PC-9 (cell line): ENCODE results near the gene GSC2.

Experiments
- CTCF ChIP-seq: fragments of 200-600 bp; sonication (generic); conservative IDR thresholded peaks from 2 replicates; pipeline ENCODE4 v1.6.1; 2017; ENCODE audit warnings: mixed run types, antibody characterized with exemption, mild to moderate bottlenecking, moderate library complexity
- EZH2 ChIP-seq: fragments of 200-600 bp; sonication (generic); IDR thresholded peaks from 2 replicates; pipeline ENCODE4 v1.8.0; 2017; ENCODE audit warnings: antibody characterized with exemption, low read depth

DNA sequence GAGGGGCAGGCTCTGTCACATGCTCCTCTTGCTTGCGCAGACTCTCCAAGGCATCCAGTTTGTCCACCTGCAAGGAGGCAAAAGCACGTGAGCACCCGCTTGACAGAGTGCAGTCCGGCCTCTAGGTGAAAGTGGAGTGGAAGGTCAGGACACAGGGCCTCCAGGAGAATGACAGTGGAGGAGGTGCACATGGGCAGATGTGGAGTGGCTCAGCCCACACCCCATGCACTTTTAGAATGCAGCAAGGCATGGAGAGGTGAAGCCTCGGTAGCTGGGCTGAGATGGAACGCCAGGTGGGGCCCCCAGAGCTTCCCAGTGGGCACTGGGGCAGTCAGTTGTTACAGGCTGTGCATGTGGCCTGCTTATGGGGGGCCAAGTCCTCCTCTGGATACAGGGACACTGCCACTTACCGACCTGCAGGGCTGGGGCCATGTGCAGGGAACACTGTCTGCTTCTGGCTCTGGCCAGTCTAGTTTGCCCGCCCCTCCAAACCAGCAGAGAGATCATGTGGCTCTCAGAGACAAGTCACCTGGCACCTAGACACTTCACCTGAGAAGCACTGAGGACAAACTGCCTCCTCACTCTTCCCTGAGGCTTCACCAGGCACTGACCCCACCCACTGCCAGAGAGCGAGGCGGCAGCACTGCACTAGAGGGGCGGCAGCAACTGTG lies 30.8 kb upstream of the GSC2 start:
- TF ChIP-seq CTCF: no peak
- TF ChIP-seq EZH2: no peak
